BLaER1 treated with 17β-estradiol and CSF1 and Interleukin-3, amounts not matched to agents 10 nM and 100 nM (cell line): ENCODE results near the gene ADARB2.

Source experiments
- H3K27ac ChIP-seq, 11 experiments: shearing (Covaris generic); formaldehyde crosslinking; 2 replicates each; pipeline ENCODE4 v1.8.1; 2022
- H3K27me3 ChIP-seq, 11 experiments: shearing (Covaris generic); formaldehyde crosslinking; 2 replicates each; pipeline ENCODE4 v1.8.1; 2022
- H3K36me3 ChIP-seq, 11 experiments: shearing (Covaris generic); formaldehyde crosslinking; 2 replicates each; pipeline ENCODE4 v1.8.1; 2022
- H3K4me1 ChIP-seq, 10 experiments: shearing (Covaris generic); formaldehyde crosslinking; 2 replicates each; pipeline ENCODE4 v1.8.1; 2022
- H3K4me2 ChIP-seq, 11 experiments: shearing (Covaris generic); formaldehyde crosslinking; 2 replicates each; pipeline ENCODE4 v1.8.1; 2022
- H3K4me3 ChIP-seq, 10 experiments: shearing (Covaris generic); formaldehyde crosslinking; 2 replicates each; pipeline ENCODE4 v1.8.1; 2022
- H3K9ac ChIP-seq, 11 experiments: shearing (Covaris generic); formaldehyde crosslinking; 2 replicates each; pipeline ENCODE4 v1.8.1; 2022
- H3K9me3 ChIP-seq, 11 experiments: shearing (Covaris generic); formaldehyde crosslinking; replicated peaks in 1 of 11; 2 replicates each; pipeline ENCODE4 v1.8.1; 2022
- H4K20me1 ChIP-seq, 11 experiments: shearing (Covaris generic); formaldehyde crosslinking; 2 replicates each; pipeline ENCODE4 v1.8.1; 2022
- Cebpa-rat ChIP-seq, 11 experiments: shearing (Covaris generic); IDR thresholded peaks; 2 replicates each; pipeline ENCODE4 v1.8.1; 2022

Gene ADARB2

GRCh38 chr10:1731592-1731991, 5.7 kb downstream of the ADARB2 start:
- no peak overlapping the region for H3K9ac ChIP-seq
- no peak overlapping the region for H3K4me3 ChIP-seq
- peaks cover 26 to 52% (median 34%) of the 10 kb centered on the region in 11 experiments for H3K27me3 ChIP-seq

GRCh38 chr10:1729751-1730150, 7.6 kb downstream of the ADARB2 start:
- no peaks in the 10 kb centered on the region for H3K36me3 ChIP-seq
- H4K20me1 ChIP-seq = peaks cover 0 to 74% (median 0%) of the 10 kb centered on the region in 11 experiments; a peak in 8 of 22 replicates
- TF ChIP-seq Cebpa-rat (IDR thresholded peaks at IDR 0.05) = no peak
- H3K27ac ChIP-seq = no peak overlapping the region
- H3K4me2 ChIP-seq = no peak overlapping the region
- H3K9me3 ChIP-seq = no peaks in the 10 kb centered on the region
- H3K4me3 ChIP-seq = no peak overlapping the region
- no peak overlapping the region for H3K9ac ChIP-seq
- peaks cover 8 to 34% (median 18%) of the 10 kb centered on the region in 11 experiments; a peak in 20 of 22 replicates for H3K27me3 ChIP-seq
- H3K4me1 ChIP-seq = peaks cover 0 to 3% (median 0%) of the 10 kb centered on the region in 10 experiments; a peak in 3 of 20 replicates

More at GRCh38 chr10:1731592-1731991, 5.7 kb downstream of the ADARB2 start:
- Histone ChIP-seq H3K4me1 (peaks cover 12 to 22% (median 18%) of the 10 kb centered on the region in 10 experiments), H3K9me3 (no peaks in the 10 kb centered on the region), H3K36me3 (no peaks in the 10 kb centered on the region), H3K4me2 (no peak overlapping the region), H4K20me1 (peaks cover 0 to 71% (median 9%) of the 10 kb centered on the region in 11 experiments; a peak in 12 of 22 replicates), H3K27ac (no peak overlapping the region)
- TF ChIP-seq Cebpa-rat (IDR thresholded peaks at IDR 0.05) = no peak

- Histone ChIP-seq H3K27ac (no peak overlapping the region), H4K20me1 (peaks cover 0 to 73% (median 0%) of the 10 kb centered on the region in 11 experiments; a peak in 8 of 22 replicates)
- TF ChIP-seq Cebpa-rat (IDR thresholded peaks at IDR 0.05) = no peak
Measured at GRCh38 chr10:1726861-1727260, 10.5 kb downstream of the ADARB2 start.

GRCh38 chr10:1724921-1725488, 12.3 kb downstream of the ADARB2 start:
- H3K27me3 ChIP-seq = peaks cover 0 to 21% (median 0%) of the 10 kb centered on the region in 11 experiments; a peak in 3 of 22 replicates
- H3K4me3 ChIP-seq = no peak overlapping the region
- H3K9ac ChIP-seq = no peak overlapping the region
- no peak overlapping the region for H3K4me2 ChIP-seq
- H3K4me1 ChIP-seq = no peaks in the 10 kb centered on the region
- H3K27ac ChIP-seq = no peak overlapping the region
- 0 out of 22 replicates have a peak, but pooled peaks cover 0 to 1% (median 0%) of the 10 kb centered on the region in 11 experiments for H3K9me3 ChIP-seq
- no peaks in the 10 kb centered on the region for H3K36me3 ChIP-seq
- TF ChIP-seq Cebpa-rat (IDR thresholded peaks at IDR 0.05) = no peak
- peaks cover 0 to 64% (median 0%) of the 10 kb centered on the region in 11 experiments; a peak in 8 of 22 replicates for H4K20me1 ChIP-seq

More at GRCh38 chr10:1726861-1727260, 10.5 kb downstream of the ADARB2 start:
- Histone ChIP-seq H3K9me3 (no peaks in the 10 kb centered on the region), H3K27me3 (peaks cover 0 to 16% (median 6%) of the 10 kb centered on the region in 11 experiments; a peak in 5 of 22 replicates), H3K4me1 (no peaks in the 10 kb centered on the region), H3K36me3 (no peaks in the 10 kb centered on the region), H3K9ac (no peak overlapping the region), H3K4me2 (no peak overlapping the region), H3K4me3 (no peak overlapping the region)

DNA sequence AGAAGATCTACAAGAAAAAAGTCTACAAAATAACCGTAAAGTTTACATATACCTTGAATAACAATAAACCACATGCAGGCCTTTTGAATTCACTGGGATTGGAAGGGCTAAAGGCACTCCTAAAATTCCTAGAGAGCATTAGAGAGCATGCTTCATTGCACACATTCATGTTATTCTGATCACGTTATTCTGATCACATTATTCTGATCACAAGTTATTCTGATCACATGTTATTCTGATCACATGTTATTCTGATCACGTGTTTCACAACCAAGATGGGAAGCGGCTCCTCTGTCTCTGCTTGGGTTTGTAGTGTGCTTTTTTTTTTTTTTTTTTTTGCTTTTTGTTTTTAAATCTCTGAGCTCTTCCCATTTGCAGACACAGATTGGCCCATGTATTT, 20.5 kb downstream of the ADARB2 start:
- no peak overlapping the region for H3K9ac ChIP-seq
- TF ChIP-seq Cebpa-rat (IDR thresholded peaks at IDR 0.05) = no peak
- no peaks in the 10 kb centered on the region for H3K4me1 ChIP-seq
- peaks cover 26 to 74% (median 49%) of the 10 kb centered on the region in 11 experiments for H3K27me3 ChIP-seq
- H3K9me3 ChIP-seq = 0 out of 22 replicates have a peak, but pooled peaks cover 0 to 3% (median 0%) of the 10 kb centered on the region in 11 experiments
- no peak overlapping the region for H3K4me3 ChIP-seq
- no peaks in the 10 kb centered on the region for H3K36me3 ChIP-seq
- no peak overlapping the region for H3K4me2 ChIP-seq
- no peak overlapping the region for H3K27ac ChIP-seq
- H4K20me1 ChIP-seq = peaks cover 0 to 61% (median 12%) of the 10 kb centered on the region in 11 experiments; a peak in 12 of 22 replicates

- H3K4me3 ChIP-seq = no peak overlapping the region
- peak overlapping the region in 2 of 11 experiments; percentile 15 to 24; a peak in 3 of 22 replicates for H3K4me2 ChIP-seq
- no peaks in the 10 kb centered on the region for H3K36me3 ChIP-seq
- peaks cover 0 to 66% (median 17%) of the 10 kb centered on the region in 11 experiments; a peak in 15 of 22 replicates for H4K20me1 ChIP-seq
- peaks cover 36 to 79% (median 59%) of the 10 kb centered on the region in 11 experiments for H3K27me3 ChIP-seq
- TF ChIP-seq Cebpa-rat (IDR thresholded peaks at IDR 0.05) = no peak
- no peak overlapping the region for H3K9ac ChIP-seq
- no peak overlapping the region for H3K27ac ChIP-seq
- no peaks in the 10 kb centered on the region for H3K4me1 ChIP-seq
- 0 out of 22 replicates have a peak, but pooled peaks cover 0 to 3% (median 0%) of the 10 kb centered on the region in 11 experiments for H3K9me3 ChIP-seq
Measured at GRCh38 chr10:1715821-1716220, 21.5 kb downstream of the ADARB2 start.

GRCh38 chr10:1712944-1713671, 24.2 kb downstream of the ADARB2 start:
- no peak for TF ChIP-seq Cebpa-rat (IDR thresholded peaks at IDR 0.05)
- H3K4me2 ChIP-seq = no peak overlapping the region

GRCh38 chr10:1712314-1712713, 25.0 kb downstream of the ADARB2 start:
- Histone ChIP-seq H3K4me1 (peaks cover 0 to 4% (median under 1%) of the 10 kb centered on the region in 10 experiments; a peak in 9 of 20 replicates), H3K27ac (no peak overlapping the region), H3K27me3 (peaks cover 72 to 99% (median 87%) of the 10 kb centered on the region in 11 experiments), H3K36me3 (no peaks in the 10 kb centered on the region), H3K4me2 (no peak overlapping the region), H4K20me1 (peaks cover 0 to 91% (median 47%) of the 10 kb centered on the region in 11 experiments; a peak in 16 of 22 replicates), H3K4me3 (no peak overlapping the region), H3K9me3 (peaks cover 0 to 7% (median 0%) of the 10 kb centered on the region in 11 experiments; a peak in 3 of 22 replicates), H3K9ac (no peak overlapping the region)
- TF ChIP-seq Cebpa-rat (IDR thresholded peaks at IDR 0.05) = no peak

More at GRCh38 chr10:1712944-1713671, 24.2 kb downstream of the ADARB2 start:
- Histone ChIP-seq H3K36me3 (no peaks in the 10 kb centered on the region), H3K9ac (no peak overlapping the region), H4K20me1 (peaks cover 0 to 87% (median 39%) of the 10 kb centered on the region in 11 experiments; a peak in 16 of 22 replicates), H3K4me3 (no peak overlapping the region), H3K4me1 (no peaks in the 10 kb centered on the region), H3K27ac (no peak overlapping the region), H3K27me3 (peaks cover 64 to 95% (median 85%) of the 10 kb centered on the region in 11 experiments), H3K9me3 (no peaks in the 10 kb centered on the region)

DNA sequence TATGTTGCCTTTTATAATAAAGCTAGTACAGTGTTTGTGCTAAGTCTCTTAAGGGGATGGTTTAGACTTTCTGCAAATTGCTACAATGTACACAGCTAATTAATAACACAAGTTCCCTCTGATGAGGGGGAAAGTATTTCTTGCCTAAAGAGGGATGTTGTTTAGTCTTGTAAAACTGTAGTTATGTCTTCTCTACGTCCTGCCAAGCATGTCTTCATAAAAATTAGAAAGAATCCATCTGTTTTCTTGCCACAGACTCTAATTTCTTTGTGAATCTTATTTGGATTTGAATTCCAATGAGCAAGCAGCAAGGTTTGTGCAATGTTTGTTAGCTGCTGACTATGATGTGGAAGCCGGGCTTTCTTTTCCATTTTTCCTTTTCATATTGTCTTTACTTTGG, 28.2 kb downstream of the ADARB2 start:
- Histone ChIP-seq H3K4me2 (no peak overlapping the region), H3K27ac (no peak overlapping the region), H3K9me3 (peaks cover 10 to 29% (median 13%) of the 10 kb centered on the region in 11 experiments), H4K20me1 (peaks cover 0 to 85% (median 55%) of the 10 kb centered on the region in 11 experiments; a peak in 17 of 22 replicates), H3K9ac (no peak overlapping the region), H3K4me1 (peaks cover 11 to 19% (median 16%) of the 10 kb centered on the region in 10 experiments), H3K27me3 (peaks cover 95 to 100% (median 100%) of the 10 kb centered on the region in 11 experiments), H3K4me3 (no peak overlapping the region), H3K36me3 (no peaks in the 10 kb centered on the region; a peak in 1 of 22 replicates)
- no peak for TF ChIP-seq Cebpa-rat (IDR thresholded peaks at IDR 0.05)
